ENCODE measurements around the gene CTSE. TPM values are rescaled to one million over a fixed set of nuclear protein-coding genes. Genes with fewer than 3 reads are reported as not detected.

Gene CTSE
- total and polyA plus RNA-seq, 2 of the 8 experiments (the other 6 are each of a cell fraction or from before 2014, with no cell fraction given) = 0.03 TPM; not detected in 1

DNA sequence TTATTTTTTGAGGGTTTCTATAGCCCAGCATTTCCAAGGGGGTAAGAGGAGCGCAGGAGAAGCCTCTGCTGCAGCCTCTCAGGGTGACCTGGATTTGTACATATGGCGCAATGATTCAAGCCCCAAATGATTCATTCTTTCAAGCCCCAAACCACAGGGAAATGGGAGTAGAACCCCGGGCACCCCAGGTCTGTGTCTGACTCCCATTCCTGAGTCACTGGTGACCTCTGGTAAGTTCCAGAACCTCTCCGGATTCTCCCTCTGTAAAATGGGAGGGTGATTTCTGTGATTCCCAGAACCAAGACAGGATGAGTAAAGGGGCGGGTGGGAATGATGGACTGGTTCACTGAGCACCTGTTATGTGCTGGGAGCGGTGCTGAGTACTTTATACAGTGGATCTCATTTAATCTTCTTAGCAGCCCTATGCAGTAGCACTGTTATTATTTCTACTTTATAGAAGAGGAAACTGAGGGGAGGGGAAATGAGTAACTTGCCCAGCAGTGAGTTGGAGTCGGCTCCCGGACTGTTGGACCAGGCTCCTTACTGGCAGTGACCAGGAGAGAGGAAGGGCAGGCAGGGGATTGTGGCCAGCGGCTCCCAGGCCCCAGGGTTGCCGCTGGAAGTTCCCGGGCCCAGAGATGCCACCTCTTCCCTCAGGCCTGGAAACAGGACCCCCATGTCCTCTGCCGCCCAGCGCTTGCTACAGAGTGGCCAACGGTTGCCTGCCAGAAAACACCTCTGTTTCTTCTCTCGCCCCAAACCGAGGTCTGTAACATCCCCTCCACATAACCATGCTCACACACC lies 60.1 kb downstream of the CTSE start (continued):
- TF ChIP-seq RAD21 (IDR thresholded peaks at IDR 0.05 in 1 of 2, conservative IDR thresholded peaks at IDR 0.05 in 1 of 2; ENCODE audit: low read depth in 2 of 2, low read length in 2 of 2) = no peak
- no peak for TF ChIP-seq POLR2AphosphoS5 (IDR thresholded peaks at IDR 0.05; ENCODE audit: low read depth, low read length)
- no peak for TF ChIP-seq TAF1 (IDR thresholded peaks at IDR 0.05; ENCODE audit: low read depth, low read length)

Measured in H1 (cell line).